Endothelial cell of umbilical vein (primary cell): ENCODE results near the gene KDM4C.

Experiments used
- CTCF ChIP-seq, 2 donors: IDR thresholded peaks; 1 replicate in 1 of 2; 2 replicates in 1 of 2; pipeline ENCODE4 v1.5.1; 2011; ENCODE audit warnings: low read length in 2 of 2, mild to moderate bottlenecking in 2 of 2, moderate library complexity in 2 of 2, control low read depth in 1 of 2, inconsistent platforms in 1 of 2, low read depth in 1 of 2; ENCODE audit not compliant: insufficient read depth in 1 of 2; ENCODE audit errors: extremely low read depth in 1 of 2
- GATA2 ChIP-seq: IDR thresholded peaks from 2 replicates; pipeline ENCODE4 v1.7.0; 2011; ENCODE audit warnings: low read depth, mild to moderate bottlenecking, moderate library complexity, mixed read lengths, low read length; ENCODE audit not compliant: insufficient read length, insufficient read depth
- MAX ChIP-seq: IDR thresholded peaks from 2 replicates; pipeline ENCODE4 v1.6.1; 2011; ENCODE audit not compliant: insufficient read depth, insufficient read length
- POLR2AphosphoS5 ChIP-seq: IDR thresholded peaks from 2 replicates; pipeline ENCODE4 v1.6.1; 2012; ENCODE audit warnings: low read depth, mild to moderate bottlenecking, control low read depth, low read length, moderate library complexity; ENCODE audit not compliant: insufficient read depth

GRCh38 chr9:6843742-6844141 is 86.0 kb downstream of the KDM4C start:
- TF ChIP-seq CTCF (IDR thresholded peaks at IDR 0.05; ENCODE audit: extremely low read depth in 1 of 2, insufficient read depth in 1 of 2, low read depth in 1 of 2, low read length in 2 of 2) (no peak), MAX (no peak), GATA2 (no peak), POLR2AphosphoS5 (no peak)
